A549 (cell line): ENCODE measurements around the gene KAT2B. TPM values are rescaled to one million over a fixed set of nuclear protein-coding genes. Genes with fewer than 3 reads are reported as not detected.

Experiments
- ATAC-seq, 2 experiments: fragments of 200-7000 bp in 1 of 2; fragments of >200 bp in 1 of 2; cut with Nextera tagmentation in 1 of 2; cut with Tn5 transposase in 1 of 2; 3 replicates each; pipeline versions ENCODE4 v1.8.0 to v1.9.1; 2018 to 2020; ENCODE audit warnings: mild to moderate bottlenecking in 1 of 2, moderate library complexity in 1 of 2
- CTCF ChIA-PET: fragments of 300-600 bp; sonication (Branson Sonifier 250); formaldehyde crosslinking; extraction: SDS; loops from one replicate; lab custom pipeline; 2021; ENCODE audit warnings: antibody characterized with exemption, inconsistent platforms; lab: Yijun Ruan, JAX
- POLR2A ChIA-PET: fragments of 350-600 bp; formaldehyde crosslinking; extraction: SDS; loops from one replicate; lab custom pipeline; 2021; ENCODE audit warnings: antibody characterized with exemption, inconsistent platforms; lab: Yijun Ruan, JAX
- DNase-seq, 2 experiments: peaks; one replicate each; pipeline versions ENCODE4 v3.0.0 to v3.0.0-alpha.2; 2011 to 2016; ENCODE audit warnings: low read depth in 1 of 2, low spot score in 1 of 2
- FAIRE-seq: peaks from 2 replicates; lab custom pipeline; 2011; peaks lifted over from hg19 to GRCh38; lab: Jason Lieb, UNC
- H3K27ac ChIP-seq, 2 experiments: fragments of >200 bp; sonication (Bioruptor Twin); formaldehyde crosslinking; 3 replicates each; pipeline ENCODE4 v1.5.1; 2016 to 2017
- H3K4me1 ChIP-seq: fragments of >200 bp; sonication (Bioruptor Twin); formaldehyde crosslinking; 3 replicates; pipeline ENCODE4 v1.6.1; 2016
- H3K4me2 ChIP-seq: fragments of >200 bp; sonication (Bioruptor Twin); formaldehyde crosslinking; 3 replicates; pipeline ENCODE4 v1.6.1; 2016
- H3K4me3 ChIP-seq: fragments of >200 bp; sonication (Bioruptor Twin); formaldehyde crosslinking; 3 replicates; pipeline ENCODE4 v1.5.1; 2016
- H3K9me3 ChIP-seq: fragments of >200 bp; sonication (Bioruptor Twin); formaldehyde crosslinking; 3 replicates; pipeline ENCODE4 v1.6.1; 2016
- BHLHE40 ChIP-seq: IDR thresholded peaks from 2 replicates; pipeline ENCODE4 v1.6.1; 2012; ENCODE audit warnings: low read depth, low read length, inconsistent platforms
- CBX2 ChIP-seq: fragments of 200-600 bp; sonication (generic); IDR thresholded peaks from 2 replicates; pipeline ENCODE4 v1.6.1; 2016; ENCODE audit warnings: low read depth, mild to moderate bottlenecking, borderline replicate concordance
- CEBPB ChIP-seq, 2 experiments: fragments of >200 bp in 1 of 2; sonication (Bioruptor Twin) in 1 of 2; formaldehyde crosslinking in 1 of 2; IDR thresholded peaks; 2 replicates each; pipeline ENCODE4 v1.6.1; 2012 to 2016
- EHF ChIP-seq: fragments of 250-450 bp; sonication (Bioruptor Pico); IDR thresholded peaks from 2 replicates; pipeline ENCODE4 v1.5.0; 2020; ENCODE audit warnings: mild to moderate bottlenecking
- FOSB ChIP-seq: fragments of 250-450 bp; sonication (Bioruptor Pico); IDR thresholded peaks from 2 replicates; pipeline ENCODE4 v1.5.0; 2020; ENCODE audit warnings: mild to moderate bottlenecking, moderate library complexity
- FOSL2 ChIP-seq, 2 experiments: fragments of 450-650 bp in 1 of 2; fragments of >200 bp in 1 of 2; sonication (Bioruptor Twin) in 1 of 2; formaldehyde crosslinking; IDR thresholded peaks; 2 replicates each; pipeline versions ENCODE4 v1.5.0 to v1.6.1; 2016 to 2020; ENCODE audit warnings: mild to moderate bottlenecking in 1 of 2, moderate library complexity in 1 of 2
- GATA3 ChIP-seq: IDR thresholded peaks from 2 replicates; pipeline ENCODE4 v1.6.1; 2012; ENCODE audit warnings: borderline replicate concordance
- HEYL ChIP-seq: fragments of 250-450 bp; sonication (Bioruptor Pico); IDR thresholded peaks from 2 replicates; pipeline ENCODE4 v1.8.0; 2021; ENCODE audit warnings: mild to moderate bottlenecking, moderate library complexity
- HOXA7 ChIP-seq: fragments of 250-450 bp; sonication (Bioruptor Pico); IDR thresholded peaks from 2 replicates; pipeline ENCODE4 v1.5.0; 2020; ENCODE audit warnings: mild to moderate bottlenecking, moderate library complexity
- HOXB13 ChIP-seq: fragments of 250-450 bp; sonication (Bioruptor Pico); IDR thresholded peaks from 2 replicates; pipeline ENCODE4 v1.5.0; 2020; ENCODE audit warnings: low read depth, mild to moderate bottlenecking, moderate library complexity
- HOXB5 ChIP-seq: fragments of 250-450 bp; sonication (Bioruptor Pico); IDR thresholded peaks from 2 replicates; pipeline ENCODE4 v1.5.0; 2020; ENCODE audit warnings: mild to moderate bottlenecking, moderate library complexity
- JUN ChIP-seq, 2 experiments: fragments of >200 bp; sonication (Bioruptor Twin); formaldehyde crosslinking; IDR thresholded peaks; 2 replicates in 1 of 2; 3 replicates in 1 of 2; pipeline ENCODE4 v1.6.1; 2016 to 2017
- JUNB ChIP-seq: fragments of >200 bp; sonication (Bioruptor Twin); formaldehyde crosslinking; IDR thresholded peaks from 2 replicates; pipeline ENCODE4 v1.6.1; 2016
- POLR2AphosphoS2 ChIP-seq: conservative IDR thresholded peaks from 2 replicates; pipeline ENCODE4 v1.6.1; 2012; ENCODE audit warnings: low read length, improper control_type of control experiment, inconsistent platforms
- RARB ChIP-seq: fragments of 250-450 bp; sonication (Bioruptor Pico); IDR thresholded peaks from 2 replicates; pipeline ENCODE4 v1.8.0; 2021; ENCODE audit warnings: mild to moderate bottlenecking, moderate library complexity
- RFX5 ChIP-seq: fragments of 450-650 bp; IDR thresholded peaks from 2 replicates; pipeline ENCODE4 v1.7.1; 2014; ENCODE audit warnings: antibody characterized with exemption, mild to moderate bottlenecking, moderate library complexity
- SMC3 ChIP-seq: fragments of >200 bp; sonication (Bioruptor Twin); formaldehyde crosslinking; IDR thresholded peaks from 3 replicates; pipeline ENCODE4 v1.6.1; 2018; ENCODE audit warnings: inconsistent platforms
- SREBF2 ChIP-seq: fragments of 450-650 bp; IDR thresholded peaks from 2 replicates; pipeline ENCODE4 v1.6.1; 2014; ENCODE audit warnings: mild to moderate bottlenecking, moderate library complexity
- TFCP2L1 ChIP-seq: fragments of 250-450 bp; sonication (Bioruptor Pico); IDR thresholded peaks from 2 replicates; pipeline ENCODE4 v1.5.0; 2021; ENCODE audit warnings: mild to moderate bottlenecking
- ZSCAN20 ChIP-seq: fragments of 250-450 bp; sonication (Bioruptor Pico); IDR thresholded peaks from 2 replicates; pipeline ENCODE4 v1.8.0; 2022; ENCODE audit warnings: mild to moderate bottlenecking, moderate library complexity
- WGBS: methylation state at CpG from one replicate; pipeline ENCODE4 v1.1.6; 2017; ENCODE audit errors: missing lambda C conversion rate; 5-methylcytosine and 5-hydroxymethylcytosine counted together
- polyA plus RNA-seq, 4 experiments: library from polyadenylated mRNA; depleted of rRNA in 3 of 4; stranded (reverse); fragments of >200 nt; fragmentation: RNase III in 1 of 4; extraction: RNeasy Plus Mini Kit Qiagen cat#74134 plus additional on column Dnase treatment in 1 of 4; gene quantifications; 2 replicates in 3 of 4; 3 replicates in 1 of 4; pipeline ENCODE4 v1.2.3, GENCODE V29; 2011 to 2017
- TF ChIP-seq, protein P1 (sequence below): fragments of 450-650 bp; IDR thresholded peaks from 2 replicates; pipeline ENCODE4 v1.6.1; 2014; ENCODE audit warnings: antibody characterized with exemption
- TF ChIP-seq, protein P2 (sequence below): fragments of 150-350 bp; IDR thresholded peaks from 2 replicates; pipeline ENCODE4 v1.6.1; 2014; ENCODE audit warnings: low read depth, mild to moderate bottlenecking, low read length
- TF ChIP-seq, protein P3 (sequence below): fragments of 250-450 bp; sonication (Bioruptor Pico); IDR thresholded peaks from 2 replicates; pipeline ENCODE4 v1.5.0; 2021; ENCODE audit warnings: mild to moderate bottlenecking, moderate library complexity, borderline replicate concordance

KAT2B gene
- polyA plus RNA-seq, 2 of the 4 experiments (the other 2 are of a cell fraction): 7.2 to 11.9 TPM

DNA sequence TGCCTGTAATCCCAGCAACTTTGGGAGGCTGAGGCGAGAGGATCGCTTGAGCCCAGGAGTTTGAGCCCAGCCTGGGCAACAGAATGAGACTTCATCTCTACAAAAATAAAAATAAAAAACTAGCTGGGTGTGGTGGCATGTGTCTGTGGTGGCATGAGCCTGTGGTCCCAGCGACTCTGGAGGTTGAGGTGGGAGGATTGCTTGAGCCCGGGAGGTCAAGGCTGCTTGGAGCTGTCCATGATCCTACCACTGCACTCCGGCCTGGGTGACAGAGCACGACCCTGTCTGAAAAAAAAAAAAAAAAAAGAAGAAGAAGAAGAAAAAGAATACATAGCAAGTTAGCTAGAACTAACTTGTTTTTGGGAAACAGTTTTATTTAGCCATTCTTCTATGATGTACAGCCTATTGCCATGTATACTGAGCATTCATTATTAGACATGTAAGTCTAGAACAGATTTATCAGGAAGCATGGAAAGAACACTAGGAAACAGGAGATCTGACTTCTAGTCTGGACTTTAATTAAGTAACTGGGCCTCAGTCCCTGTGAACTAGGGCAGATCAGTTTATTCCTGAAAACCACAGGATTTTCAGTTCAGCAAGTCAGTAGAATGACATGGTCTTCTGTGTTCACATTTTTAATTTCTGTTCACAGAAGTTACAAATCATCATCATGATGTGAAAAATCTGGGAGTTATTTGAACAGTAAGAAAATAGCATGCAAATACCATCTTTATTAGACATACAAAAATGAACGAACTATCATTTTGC lies 65.5 kb downstream of the KAT2B start (continued):
- TF ChIP-seq ZSCAN20 (CRISPR knock-in tag): no peak
- no peak for TF ChIP-seq HOXB5 (CRISPR knock-in tag)
- no peak for TF ChIP-seq FOSL2 (IDR thresholded peaks at IDR 0.05)
- TF ChIP-seq FOSL2 (CRISPR knock-in tag; IDR thresholded peaks at IDR 0.05): no peak
- no peak for TF ChIP-seq CEBPB (IDR thresholded peaks at IDR 0.05)
- TF ChIP-seq HEYL (CRISPR knock-in tag): no peak
- TF ChIP-seq SMC3: no peak

DNA sequence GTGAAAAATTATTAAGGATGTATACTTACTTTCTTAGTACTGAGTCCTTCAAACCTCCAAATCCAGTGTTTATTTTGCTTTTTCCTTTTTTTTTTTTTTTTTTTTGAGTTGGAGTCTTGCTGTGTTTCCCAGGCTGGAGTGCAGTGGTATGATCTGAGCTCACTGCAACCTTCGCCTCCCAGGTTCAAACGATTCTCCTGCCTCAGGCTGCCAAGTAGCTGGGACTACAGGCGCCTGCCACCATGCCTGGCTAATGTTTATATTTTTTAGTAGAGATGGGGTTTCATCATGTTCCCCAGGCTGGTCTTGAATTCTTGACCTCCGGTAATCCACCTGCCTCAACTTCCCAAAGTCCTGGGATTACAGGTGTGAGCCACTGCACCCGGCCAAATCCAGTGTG lies 67.5 kb downstream of the KAT2B start:
- H3K4me1 ChIP-seq: peaks cover 23% of the 10 kb centered on the region
- ChIA-PET POLR2A (no interaction called here), CTCF (no interaction called here)
- H3K27ac ChIP-seq: no peak overlapping the region
- TF ChIP-seq JUNB (no peak), RFX5 (no peak), CBX2 (no peak), TFCP2L1 (CRISPR knock-in tag) (no peak), FOSB (no peak), JUN (IDR thresholded peaks at IDR 0.05) (no peak), HEYL (CRISPR knock-in tag) (no peak), BHLHE40 (no peak), SREBF2 (no peak), POLR2AphosphoS2 (no peak), GATA3 (no peak), HOXB13 (CRISPR knock-in tag) (no peak), HOXA7 (CRISPR knock-in tag) (no peak), EHF (CRISPR knock-in tag) (no peak)
- TF ChIP-seq, protein P1, sequence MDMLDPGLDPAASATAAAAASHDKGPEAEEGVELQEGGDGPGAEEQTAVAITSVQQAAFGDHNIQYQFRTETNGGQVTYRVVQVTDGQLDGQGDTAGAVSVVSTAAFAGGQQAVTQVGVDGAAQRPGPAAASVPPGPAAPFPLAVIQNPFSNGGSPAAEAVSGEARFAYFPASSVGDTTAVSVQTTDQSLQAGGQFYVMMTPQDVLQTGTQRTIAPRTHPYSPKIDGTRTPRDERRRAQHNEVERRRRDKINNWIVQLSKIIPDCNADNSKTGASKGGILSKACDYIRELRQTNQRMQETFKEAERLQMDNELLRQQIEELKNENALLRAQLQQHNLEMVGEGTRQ: no peak
- TF ChIP-seq, protein P2, sequence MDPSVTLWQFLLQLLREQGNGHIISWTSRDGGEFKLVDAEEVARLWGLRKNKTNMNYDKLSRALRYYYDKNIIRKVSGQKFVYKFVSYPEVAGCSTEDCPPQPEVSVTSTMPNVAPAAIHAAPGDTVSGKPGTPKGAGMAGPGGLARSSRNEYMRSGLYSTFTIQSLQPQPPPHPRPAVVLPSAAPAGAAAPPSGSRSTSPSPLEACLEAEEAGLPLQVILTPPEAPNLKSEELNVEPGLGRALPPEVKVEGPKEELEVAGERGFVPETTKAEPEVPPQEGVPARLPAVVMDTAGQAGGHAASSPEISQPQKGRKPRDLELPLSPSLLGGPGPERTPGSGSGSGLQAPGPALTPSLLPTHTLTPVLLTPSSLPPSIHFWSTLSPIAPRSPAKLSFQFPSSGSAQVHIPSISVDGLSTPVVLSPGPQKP: no peak
- TF ChIP-seq, protein P3, sequence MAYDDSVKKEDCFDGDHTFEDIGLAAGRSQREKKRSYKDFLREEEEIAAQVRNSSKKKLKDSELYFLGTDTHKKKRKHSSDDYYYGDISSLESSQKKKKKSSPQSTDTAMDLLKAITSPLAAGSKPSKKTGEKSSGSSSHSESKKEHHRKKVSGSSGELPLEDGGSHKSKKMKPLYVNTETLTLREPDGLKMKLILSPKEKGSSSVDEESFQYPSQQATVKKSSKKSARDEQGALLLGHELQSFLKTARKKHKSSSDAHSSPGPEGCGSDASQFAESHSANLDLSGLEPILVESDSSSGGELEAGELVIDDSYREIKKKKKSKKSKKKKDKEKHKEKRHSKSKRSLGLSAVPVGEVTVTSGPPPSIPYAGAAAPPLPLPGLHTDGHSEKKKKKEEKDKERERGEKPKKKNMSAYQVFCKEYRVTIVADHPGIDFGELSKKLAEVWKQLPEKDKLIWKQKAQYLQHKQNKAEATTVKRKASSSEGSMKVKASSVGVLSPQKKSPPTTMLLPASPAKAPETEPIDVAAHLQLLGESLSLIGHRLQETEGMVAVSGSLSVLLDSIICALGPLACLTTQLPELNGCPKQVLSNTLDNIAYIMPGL (CRISPR knock-in tag): no peak
- 93% methylated on average over 5 of the region's 5 CpGs for WGBS
- ATAC-seq: no peak
- no peak for DNase-seq
- H3K4me3 ChIP-seq: no peak overlapping the region
- no peaks in the 10 kb centered on the region for H3K9me3 ChIP-seq
- FAIRE-seq: no peak
- no peak overlapping the region for H3K4me2 ChIP-seq

DNA sequence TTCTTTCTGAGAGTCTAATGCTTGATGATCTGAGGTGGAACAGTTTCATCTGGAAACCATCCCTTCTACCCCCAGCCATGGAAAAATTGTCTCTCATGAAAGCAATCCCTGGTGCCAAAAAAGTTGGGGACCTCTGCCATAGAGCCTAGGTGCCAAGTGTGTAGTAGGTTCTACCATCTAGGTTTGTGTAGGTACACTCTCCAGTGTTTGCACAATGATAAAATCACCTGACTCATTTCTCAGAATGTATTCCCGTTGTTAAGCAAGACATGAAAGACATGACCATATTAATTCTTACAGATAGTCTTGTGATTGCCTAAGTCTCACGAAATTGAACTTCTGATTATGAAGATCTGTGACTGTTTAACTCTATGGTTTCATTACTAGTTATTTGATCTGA lies 68.6 kb downstream of the KAT2B start:
- FAIRE-seq (peak; percentile 32), DNase-seq (no peak)
- Histone ChIP-seq H3K27ac (no peak overlapping the region), H3K4me1 (peaks cover 23% of the 10 kb centered on the region)
- POLR2A ChIA-PET: no interaction called here
- TF ChIP-seq CEBPB (IDR thresholded peaks at IDR 0.05) (0 out of 4 replicates have a peak, but pooled peaks of 1 of the 2 experiments have one; percentile 29), RARB (CRISPR knock-in tag) (no peak)
- TF ChIP-seq, all 56 proteins: peak for 1
- no peaks in the 10 kb centered on the region for H3K9me3 ChIP-seq
- no peak; a peak in 1 of 6 replicates for ATAC-seq
- WGBS: 20% methylated on average over 2 of the region's 2 CpGs
- CTCF ChIA-PET: no interaction called here
- no peak overlapping the region for H3K4me3 ChIP-seq
- peak overlapping the region; percentile 29; the same call in 2 of the 3 replicates for H3K4me2 ChIP-seq
